Esophagus squamous epithelium (tissue), 5 donors: ENCODE results near the gene INSIG2. TPM values are rescaled to one million over a fixed set of nuclear protein-coding genes. Genes with fewer than 3 reads are reported as not detected.

Experiments
- DNase-seq: peaks from one replicate; lab custom pipeline; 2025; lab: John Stamatoyannopoulos, UW
- H3K27ac ChIP-seq, 4 donors: fragments of 200-600 bp; sonication (generic); one replicate each; pipeline ENCODE4 v1.5.1; 2016 to 2019; ENCODE audit warnings: mild to moderate bottlenecking in 1 of 4
- H3K27me3 ChIP-seq, 4 donors: fragments of 200-600 bp; sonication (generic); 1 replicate in 3 of 4; 2 replicates in 1 of 4; pipeline versions ENCODE4 v1.5.1 to v1.6.0; 2017 to 2021; ENCODE audit warnings: antibody characterized with exemption in 1 of 4
- H3K36me3 ChIP-seq, 3 donors: fragments of 200-600 bp; sonication (generic); one replicate each; pipeline ENCODE4 v1.5.1; 2016 to 2019
- H3K4me1 ChIP-seq, 3 donors: fragments of 200-600 bp; sonication (generic); one replicate each; pipeline ENCODE4 v1.5.1; 2017 to 2019
- H3K4me3 ChIP-seq, 4 donors: fragments of 200-600 bp; sonication (generic); 1 replicate in 3 of 4; 2 replicates in 1 of 4; pipeline ENCODE4 v1.5.1; 2016 to 2019; ENCODE audit warnings: mild to moderate bottlenecking in 2 of 4, moderate library complexity in 1 of 4
- H3K9me3 ChIP-seq, 3 donors: fragments of 200-600 bp; sonication (generic); one replicate each; pipeline ENCODE4 v1.5.1; 2016 to 2019
- CTCF ChIP-seq, 6 experiments: fragments of 450-650 bp in 4 of 6; fragments of 200-600 bp in 2 of 6; sonication (generic) in 2 of 6; IDR thresholded peaks; one replicate each; pipeline ENCODE4 v1.5.1; 2016 to 2019; ENCODE audit warnings: antibody characterized with exemption in 6 of 6, mild to moderate bottlenecking in 4 of 6, moderate library complexity in 4 of 6
- POLR2A ChIP-seq, 4 donors: fragments of 450-650 bp; IDR thresholded peaks; one replicate each; pipeline ENCODE4 v1.6.1; 2017; ENCODE audit warnings: antibody characterized with exemption in 4 of 4, mild to moderate bottlenecking in 4 of 4, moderate library complexity in 3 of 4
- WGBS, 2 donors: methylation state at CpG; one replicate each; pipeline ENCODE4 v1.1.5; 2018; 5-methylcytosine and 5-hydroxymethylcytosine counted together
- intact Hi-C: fragments of 100-400 bp; cut with DNase I; formaldehyde crosslinking; loops from one replicate; pipeline ENCODE4 v1.15.0; 2022
- total RNA-seq, 4 donors: library from RNA; depleted of rRNA; stranded (reverse); fragments of >200 nt; gene quantifications; one replicate each; pipeline ENCODE4 v1.1.0, GENCODE V29; 2016
- donor health status: DM: yes; HTN: yes; CAD: no.

INSIG2 gene
- total RNA-seq, 4 donors from 2014 or later = 2.5 to 10.1 (median 6.5) TPM

GRCh38 chr2:118065015-118065706 lies 23.1 kb upstream of the INSIG2 start:
- no peak overlapping the region for H3K4me3 ChIP-seq
- intact Hi-C loops = no loop called here
- 54 to 59% methylated on average over 5 of the region's 5 CpGs for whole genome bisulfite sequencing, 2 donors

GRCh38 chr2:118065921-118066511 lies 22.3 kb upstream of the INSIG2 start:
- Histone ChIP-seq H3K36me3 (no peaks in the 10 kb centered on the region), H3K27ac (no peak overlapping the region), H3K4me3 (no peak overlapping the region), H3K9me3 (no peaks in the 10 kb centered on the region), H3K27me3 (peaks cover 0 to 72% (median 2%) of the 10 kb centered on the region in 4 donors), H3K4me1 (no peaks in the 10 kb centered on the region)
- no peak for TF ChIP-seq CTCF (IDR thresholded peaks at IDR 0.05)
- TF ChIP-seq POLR2A (IDR thresholded peaks at IDR 0.05) = no peak
- intact Hi-C loops = no loop called here
- DNase-seq = no peak
- WGBS, 2 donors = 36 to 46% methylated on average over 8 of the region's 8 CpGs

More at GRCh38 chr2:118065015-118065706, 23.1 kb upstream of the INSIG2 start:
- no peaks in the 10 kb centered on the region for H3K9me3 ChIP-seq
- no peaks in the 10 kb centered on the region for H3K4me1 ChIP-seq
- no peak overlapping the region for H3K27ac ChIP-seq
- H3K27me3 ChIP-seq = peaks cover 0 to 72% (median 2%) of the 10 kb centered on the region in 4 donors
- H3K36me3 ChIP-seq = no peaks in the 10 kb centered on the region
- no peak for DNase-seq
- TF ChIP-seq POLR2A (IDR thresholded peaks at IDR 0.05) (no peak), CTCF (IDR thresholded peaks at IDR 0.05) (no peak)

- H3K36me3 ChIP-seq = no peaks in the 10 kb centered on the region
- TF ChIP-seq CTCF (IDR thresholded peaks at IDR 0.05) (no peak), POLR2A (IDR thresholded peaks at IDR 0.05) (no peak)
- 55 to 67% methylated on average over 9 of the region's 9 CpGs for WGBS, 2 donors
- H3K27ac ChIP-seq = no peak overlapping the region
- no peak overlapping the region for H3K4me3 ChIP-seq
- no peaks in the 10 kb centered on the region for H3K4me1 ChIP-seq
- DNase-seq = no peak
- peaks cover 0 to 39% (median 0%) of the 10 kb centered on the region in 4 donors for H3K27me3 ChIP-seq
- intact Hi-C loops = no loop called here
- H3K9me3 ChIP-seq = no peaks in the 10 kb centered on the region
Measured at GRCh38 chr2:118077636-118078247, 10.5 kb upstream of the INSIG2 start.

- 42 to 43% methylated on average over 3 of the region's 3 CpGs for WGBS, 2 donors
- intact Hi-C loops = no loop called here
- Histone ChIP-seq H3K4me3 (no peak overlapping the region), H3K27me3 (peaks cover 0 to 40% (median 0%) of the 10 kb centered on the region in 4 donors), H3K9me3 (no peaks in the 10 kb centered on the region), H3K36me3 (no peaks in the 10 kb centered on the region), H3K27ac (no peak overlapping the region), H3K4me1 (no peaks in the 10 kb centered on the region)
- DNase-seq = no peak
- TF ChIP-seq POLR2A (IDR thresholded peaks at IDR 0.05) (no peak), CTCF (IDR thresholded peaks at IDR 0.05) (no peak)
Measured at GRCh38 chr2:118078734-118079133, 9.5 kb upstream of the INSIG2 start.
